Brain pericyte (primary cell): ENCODE results near the gene CNOT4.

Source experiments
- DNase-seq: peaks from one replicate; pipeline ENCODE4 v3.0.0-alpha.2; 2012; ENCODE audit warnings: low read depth, low spot score

The CNOT4 gene

GRCh38 chr7:135509839-135510591, at the start of gene CNOT4:
TSS of gene CNOT4 (minus strand) at chr7:135510102. CDS start at chr7:135438331, 71,771 bp downstream.
- peak; percentile 91 for DNase-seq

GRCh38 chr7:135558881-135559280, 49.0 kb upstream of the CNOT4 start:
- no peak for DNase-seq

- peak; percentile 12 for DNase-seq
These were observed 48.5 kb upstream of the CNOT4 start for GRCh38 chr7:135558337-135558767.

- DNase-seq = peak; percentile 75
These were observed 47.8 kb upstream of the CNOT4 start, which contains the start of gene NUP205 for GRCh38 chr7:135557455-135558336. TSS of gene NUP205 (plus strand) at chr7:135557917. CDS start at chr7:135557945, 28 bp downstream.

- no peak for DNase-seq
These were observed 43.4 kb upstream of the CNOT4 start for GRCh38 chr7:135553346-135553745.

GRCh38 chr7:135552148-135552547, 42.2 kb upstream of the CNOT4 start:
- DNase-seq = no peak

GRCh38 chr7:135550196-135550595, 40.3 kb upstream of the CNOT4 start:
- no peak for DNase-seq

- DNase-seq = no peak
These were observed 31.1 kb upstream of the CNOT4 start for GRCh38 chr7:135541029-135541428.

GRCh38 chr7:135539629-135540028, 29.7 kb upstream of the CNOT4 start:
- no peak for DNase-seq

- DNase-seq = no peak
These were observed 28.5 kb upstream of the CNOT4 start for GRCh38 chr7:135538376-135538775.

GRCh38 chr7:135537905-135538304, 28.0 kb upstream of the CNOT4 start:
- no peak for DNase-seq

- no peak for DNase-seq
These were observed 27.6 kb upstream of the CNOT4 start for GRCh38 chr7:135537453-135537852.

GRCh38 chr7:135536150-135536549, 26.2 kb upstream of the CNOT4 start:
- DNase-seq = no peak

GRCh38 chr7:135527025-135527424, 17.1 kb upstream of the CNOT4 start:
- DNase-seq = no peak

GRCh38 chr7:135525426-135525825, 15.5 kb upstream of the CNOT4 start:
- no peak for DNase-seq

GRCh38 chr7:135523146-135523545, 13.2 kb upstream of the CNOT4 start:
- DNase-seq = no peak

- no peak for DNase-seq
These were observed 12.6 kb upstream of the CNOT4 start for GRCh38 chr7:135522509-135522908.

GRCh38 chr7:135519871-135520270, 10.0 kb upstream of the CNOT4 start:
- DNase-seq = no peak

GRCh38 chr7:135519233-135519688, 9.4 kb upstream of the CNOT4 start:
- DNase-seq = no peak

GRCh38 chr7:135518748-135519147, 8.8 kb upstream of the CNOT4 start:
- no peak for DNase-seq

GRCh38 chr7:135517060-135517459, 7.2 kb upstream of the CNOT4 start:
- DNase-seq = no peak

GRCh38 chr7:135514856-135515255, 5.0 kb upstream of the CNOT4 start:
- no peak for DNase-seq
